DOHH2 (cell line): ENCODE measurements around the gene GCH1.

Experiments used
- CTCF ChIP-seq: fragments of 200-600 bp; sonication (generic); IDR thresholded peaks from one replicate; pipeline ENCODE4 v1.5.1; 2014; ENCODE audit warnings: antibody characterized with exemption, mild to moderate bottlenecking, low read depth, low read length; ENCODE audit not compliant: poor library complexity, severe bottlenecking
- EZH2phosphoT487 ChIP-seq: fragments of 200-600 bp; sonication (generic); IDR thresholded peaks from 2 replicates; pipeline ENCODE4 v1.6.1; 2017; ENCODE audit warnings: borderline replicate concordance, mild to moderate bottlenecking, antibody characterized with exemption, low read length, moderate library complexity, mixed read lengths

GRCh38 chr14:54906075-54906474 lies 3.4 kb upstream of the GCH1 start:
- TF ChIP-seq CTCF (no peak), EZH2phosphoT487 (no peak)
